Lower lobe of right lung (tissue), 2 donors: ENCODE measurements around the gene KIF2C. TPM values are rescaled to one million over a fixed set of nuclear protein-coding genes. Genes with fewer than 3 reads are reported as not detected.
"Not testable (repeated sequence)": the region's sequence is repeated elsewhere in the genome, so short reads cannot be mapped to it uniquely, and the experiment has no call there.

Experiments
- ATAC-seq, 2 donors: fragments of 200-7000 bp; cut with Tn5 transposase; one replicate each; pipeline ENCODE4 v1.9.1; 2020 to 2022; ENCODE audit warnings: mild to moderate bottlenecking in 2 of 2, moderate library complexity in 2 of 2
- DNase-seq: peaks from one replicate; pipeline ENCODE4 v3.0.0-alpha.2; 2020
- H3K27ac ChIP-seq: fragments of 200-600 bp; one replicate; pipeline ENCODE4 v1.8.0; 2022
- H3K27me3 ChIP-seq: fragments of 200-600 bp; one replicate; pipeline ENCODE4 v1.8.0; 2022; ENCODE audit warnings: low read depth
- H3K36me3 ChIP-seq: fragments of 200-600 bp; one replicate; pipeline ENCODE4 v1.8.0; 2022; ENCODE audit warnings: mild to moderate bottlenecking
- H3K4me1 ChIP-seq: fragments of 200-600 bp; one replicate; pipeline ENCODE4 v1.8.0; 2022
- H3K4me3 ChIP-seq: fragments of 200-600 bp; one replicate; pipeline ENCODE4 v1.8.0; 2022; ENCODE audit warnings: mild to moderate bottlenecking
- H3K9me3 ChIP-seq: fragments of 200-600 bp; one replicate; pipeline ENCODE4 v1.8.0; 2022
- intact Hi-C: fragments of 100-400 bp; cut with DNase I; formaldehyde crosslinking; loops from one replicate; pipeline ENCODE4 v1.11.0; 2022
- total RNA-seq: library from RNA; stranded (reverse); fragmentation: NEBNext Ultra II Directional; extraction: Animal tissue kit (Norgen Biotek cat#: 25700); gene quantifications from one replicate; pipeline ENCODE4 v1.2.1, GENCODE V29; 2021
- TF ChIP-seq, protein P1 (sequence below): fragments of 200-600 bp; IDR thresholded peaks from one replicate; pipeline ENCODE4 v1.8.0; 2022; ENCODE audit warnings: antibody characterized with exemption, mild to moderate bottlenecking
- donor health status: DM: no; HTN: yes; CAD: no; lungs with severe emphysema.

KIF2C gene
- total RNA-seq, 1 donor from 2014 or later: 1.7 TPM

DNA sequence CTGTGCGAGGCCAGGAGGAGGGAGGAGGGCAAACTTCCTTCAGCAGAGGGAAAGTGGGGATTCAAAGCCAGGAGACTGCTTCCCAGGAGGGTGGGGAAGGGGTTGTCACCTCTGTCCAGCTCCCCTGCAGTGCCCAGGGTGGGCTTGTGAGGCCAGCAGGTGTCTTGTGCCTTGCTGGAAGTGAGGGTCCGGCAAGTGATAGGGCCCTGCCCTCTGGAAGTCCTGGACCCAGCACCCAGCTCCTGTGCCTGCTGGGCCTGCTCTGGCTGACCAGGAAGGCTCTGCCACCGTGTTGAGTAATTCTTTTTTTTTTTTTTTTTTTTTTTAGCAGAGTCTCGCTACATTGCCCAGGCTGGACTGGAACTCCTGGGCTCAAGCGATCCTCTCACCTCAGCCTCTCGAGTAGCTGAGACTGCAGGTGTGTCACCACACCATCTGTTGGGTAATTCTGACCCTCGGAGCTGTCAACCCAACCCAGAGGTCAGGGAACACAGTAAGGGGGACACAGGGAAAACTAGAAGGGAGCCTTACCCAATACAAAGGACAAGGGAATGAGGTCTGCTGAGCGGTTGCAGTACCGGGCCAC lies 47.3 kb downstream of the KIF2C start:
- Histone ChIP-seq H3K4me1 (peaks cover 35% of the 10 kb centered on the region), H3K27ac (no peak overlapping the region), H3K4me3 (no peak overlapping the region), H3K27me3 (no peaks in the 10 kb centered on the region), H3K9me3 (no peaks in the 10 kb centered on the region), H3K36me3 (no peaks in the 10 kb centered on the region)
- intact Hi-C loops: no loop called here
- DNase-seq (no peak), ATAC-seq (no peak)
- TF ChIP-seq, protein P1, sequence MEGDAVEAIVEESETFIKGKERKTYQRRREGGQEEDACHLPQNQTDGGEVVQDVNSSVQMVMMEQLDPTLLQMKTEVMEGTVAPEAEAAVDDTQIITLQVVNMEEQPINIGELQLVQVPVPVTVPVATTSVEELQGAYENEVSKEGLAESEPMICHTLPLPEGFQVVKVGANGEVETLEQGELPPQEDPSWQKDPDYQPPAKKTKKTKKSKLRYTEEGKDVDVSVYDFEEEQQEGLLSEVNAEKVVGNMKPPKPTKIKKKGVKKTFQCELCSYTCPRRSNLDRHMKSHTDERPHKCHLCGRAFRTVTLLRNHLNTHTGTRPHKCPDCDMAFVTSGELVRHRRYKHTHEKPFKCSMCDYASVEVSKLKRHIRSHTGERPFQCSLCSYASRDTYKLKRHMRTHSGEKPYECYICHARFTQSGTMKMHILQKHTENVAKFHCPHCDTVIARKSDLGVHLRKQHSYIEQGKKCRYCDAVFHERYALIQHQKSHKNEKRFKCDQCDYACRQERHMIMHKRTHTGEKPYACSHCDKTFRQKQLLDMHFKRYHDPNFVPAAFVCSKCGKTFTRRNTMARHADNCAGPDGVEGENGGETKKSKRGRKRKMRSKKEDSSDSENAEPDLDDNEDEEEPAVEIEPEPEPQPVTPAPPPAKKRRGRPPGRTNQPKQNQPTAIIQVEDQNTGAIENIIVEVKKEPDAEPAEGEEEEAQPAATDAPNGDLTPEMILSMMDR: no peak

DNA sequence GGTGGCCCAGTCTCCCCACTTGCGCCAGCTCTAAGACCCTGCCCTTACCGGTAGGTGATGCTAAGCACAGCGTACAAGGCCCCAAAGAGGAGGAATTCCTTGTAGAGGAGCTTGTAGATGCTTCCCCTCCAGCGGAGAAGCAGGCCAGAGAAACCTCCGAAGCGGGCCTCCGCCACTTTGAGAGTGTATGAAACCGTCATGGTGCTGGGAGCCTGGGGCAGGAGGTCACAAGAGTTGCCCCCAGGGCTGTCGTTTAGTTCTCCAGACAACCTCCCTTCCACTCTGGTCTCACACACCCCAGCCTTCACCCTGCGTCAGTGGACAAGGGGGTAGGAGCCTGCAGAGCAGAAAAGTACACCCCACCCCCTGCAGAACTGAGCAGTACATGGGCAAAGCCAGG lies 47.9 kb downstream of the KIF2C start:
- peaks cover 35% of the 10 kb centered on the region for H3K4me1 ChIP-seq
- no peak overlapping the region for H3K27ac ChIP-seq
- no peak overlapping the region for H3K4me3 ChIP-seq
- ATAC-seq: no peak
- no peaks in the 10 kb centered on the region for H3K36me3 ChIP-seq
- intact Hi-C loops: no loop called here
- DNase-seq: no peak
- TF ChIP-seq, protein P1: no peak
- no peaks in the 10 kb centered on the region for H3K9me3 ChIP-seq
- no peaks in the 10 kb centered on the region for H3K27me3 ChIP-seq

DNA sequence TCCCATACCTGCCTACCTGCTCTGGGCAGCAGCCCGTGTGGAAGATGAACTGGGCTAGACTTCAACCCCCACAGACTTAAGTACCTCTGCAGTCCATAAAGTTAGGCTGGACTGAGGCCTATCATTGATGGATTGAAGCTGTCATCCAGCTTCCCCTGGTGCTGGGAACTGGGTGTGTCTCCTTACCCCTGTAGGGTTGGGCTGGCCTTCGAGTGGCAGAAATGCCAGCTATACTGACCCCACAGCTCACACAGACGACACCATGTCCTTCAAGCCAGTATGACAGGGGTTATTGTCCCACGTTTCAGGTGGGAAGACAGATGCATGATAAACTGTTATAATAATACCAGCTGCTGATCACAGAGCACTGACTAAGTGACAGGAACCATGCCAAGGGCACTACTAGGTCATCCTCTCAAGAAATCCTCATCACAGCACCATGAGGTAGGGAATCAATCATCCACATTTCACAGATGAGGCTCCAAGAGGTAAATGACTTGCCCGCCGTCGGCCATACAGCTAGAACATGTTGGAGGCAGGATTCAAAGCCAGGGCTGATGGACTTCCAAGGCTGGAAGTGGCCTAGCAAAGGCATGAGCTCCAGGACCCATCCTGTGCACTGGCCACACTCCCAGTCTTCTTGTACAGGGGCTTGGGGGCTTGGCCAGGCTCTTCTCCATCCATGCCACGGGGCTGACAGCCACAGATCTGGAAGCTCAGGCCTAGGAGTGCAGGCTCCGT lies 48.7 kb downstream of the KIF2C start, which contains the start of gene BEST4:
TSS of gene BEST4 (minus strand) at position 51 of the 741 bp plus-strand sequence. CDS start 465 bp downstream, outside the sequence.
- Histone ChIP-seq H3K36me3 (no peaks in the 10 kb centered on the region), H3K4me3 (no peak within 1 kb of the TSS), H3K27ac (no peak within 1 kb of the TSS), H3K27me3 (no peaks in the 10 kb centered on the region), H3K4me1 (peaks cover 32% of the 10 kb centered on the region), H3K9me3 (no peaks in the 10 kb centered on the region)
- ATAC-seq: no peak
- intact Hi-C loops: no loop called here
- TF ChIP-seq, protein P1: no peak
- DNase-seq: no peak

DNA sequence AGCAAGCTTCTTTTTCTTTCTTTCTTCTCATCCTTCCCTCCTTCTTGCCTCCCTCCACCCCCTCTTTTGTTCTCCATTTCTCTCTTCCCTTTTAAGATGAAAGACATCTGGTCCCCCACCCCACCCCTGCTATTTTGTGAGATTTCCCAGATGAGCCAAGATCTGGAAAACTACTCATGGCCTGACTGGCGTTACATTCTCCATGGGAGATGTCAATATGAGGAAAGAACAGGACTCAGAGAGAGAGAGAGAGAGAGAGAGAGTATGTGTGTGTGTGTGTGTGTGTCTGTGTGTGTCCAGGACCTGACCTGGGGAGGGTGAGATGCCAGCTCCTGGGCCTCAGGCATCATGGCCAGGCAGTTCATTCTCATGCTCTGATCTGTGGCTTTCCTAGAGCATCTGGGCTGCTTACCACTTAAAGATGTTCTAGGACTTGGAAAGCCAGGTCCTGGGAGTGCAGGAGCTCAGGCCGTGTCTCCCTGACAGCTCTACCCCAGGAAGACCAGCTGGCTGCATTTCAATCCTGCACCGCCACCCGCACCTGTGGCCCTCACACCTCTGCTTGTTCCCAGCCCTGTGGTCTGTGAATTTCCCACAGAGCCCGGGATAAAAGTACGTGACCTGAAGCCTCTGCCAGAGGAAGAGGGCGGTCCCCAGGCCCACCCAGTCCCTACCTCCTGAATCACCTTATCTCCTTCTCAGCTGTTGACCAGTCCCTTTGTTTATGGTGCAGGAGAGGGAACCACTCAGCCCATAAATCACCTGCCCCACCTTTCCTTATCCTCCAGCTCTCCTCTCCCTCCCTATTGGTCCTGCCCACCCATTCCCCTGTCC lies 51.5 kb downstream of the KIF2C start:
- ATAC-seq: no peak
- TF ChIP-seq, protein P1: no peak

DNA sequence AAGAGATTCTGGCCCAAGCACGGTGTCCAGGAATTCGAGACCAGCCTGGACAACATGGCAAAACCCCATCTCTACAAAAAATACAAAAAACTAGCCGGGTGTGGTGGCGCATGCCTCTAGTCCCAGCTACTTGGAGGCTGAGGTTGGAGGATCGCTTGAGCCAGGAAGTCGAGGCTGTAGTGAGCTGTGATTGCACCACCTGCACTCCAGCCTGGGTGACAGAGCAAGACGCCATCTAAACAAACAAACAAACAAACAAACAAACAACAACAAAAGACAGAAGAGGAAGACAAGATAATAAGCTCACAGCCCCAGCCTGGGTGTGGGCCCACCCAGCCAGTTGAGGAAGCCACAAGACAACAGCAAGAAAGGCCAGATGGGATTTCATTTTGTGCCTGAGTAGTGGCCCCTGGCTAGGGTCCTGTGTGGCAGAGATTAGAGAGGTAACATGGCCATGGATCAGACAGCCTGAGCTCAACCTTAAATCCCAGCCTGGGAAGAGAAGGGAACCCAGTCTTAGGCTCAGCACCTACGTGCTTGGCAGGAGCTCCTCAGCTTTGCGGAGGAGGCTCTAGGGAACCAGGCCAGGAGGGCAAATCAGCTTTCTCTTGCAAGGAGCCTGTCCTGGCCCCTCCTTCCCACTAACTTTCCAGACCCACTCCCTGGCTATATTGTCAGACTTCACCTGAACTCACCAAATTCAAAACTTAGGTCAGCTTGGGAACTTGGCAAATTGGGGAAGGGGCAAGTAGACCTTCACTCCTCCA lies 53.3 kb downstream of the KIF2C start:
- peak; percentile 21 to 29 for ATAC-seq
- H3K27me3 ChIP-seq: no peaks in the 10 kb centered on the region
- no peaks in the 10 kb centered on the region for H3K4me1 ChIP-seq

More for the DNA sequence above, 51.5 kb downstream of the KIF2C start:
- H3K4me3 ChIP-seq: no peak overlapping the region
- H3K36me3 ChIP-seq: no peaks in the 10 kb centered on the region
- no peak overlapping the region for H3K27ac ChIP-seq
- no peaks in the 10 kb centered on the region for H3K27me3 ChIP-seq
- intact Hi-C loops: no loop called here
- H3K9me3 ChIP-seq: no peaks in the 10 kb centered on the region
- peaks cover 4% of the 10 kb centered on the region for H3K4me1 ChIP-seq
- DNase-seq: no peak

DNA sequence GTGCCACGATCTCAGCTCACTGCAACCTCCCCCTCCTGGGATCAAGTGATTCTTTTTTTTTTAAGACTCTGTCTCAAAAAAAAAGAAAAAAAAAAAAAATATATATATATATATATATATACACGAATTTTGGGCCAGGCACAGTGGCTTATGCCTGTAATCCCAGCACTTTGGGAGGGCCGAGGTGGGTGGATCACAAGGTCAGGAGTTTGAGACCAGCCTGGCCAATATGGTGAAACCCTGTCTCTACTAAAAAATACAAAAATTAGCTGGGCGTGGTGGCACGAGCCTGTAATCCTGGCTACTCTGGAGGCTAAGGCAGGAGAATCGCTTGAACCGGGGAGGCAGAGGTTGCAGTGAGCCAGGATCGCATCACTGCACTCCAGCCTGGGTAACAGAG lies 58.2 kb downstream of the KIF2C start:
- intact Hi-C loops, H3K27me3 ChIP-seq, ATAC-seq, H3K4me3 ChIP-seq, H3K36me3 ChIP-seq, H3K9me3 ChIP-seq, H3K27ac ChIP-seq: not testable (repeated sequence)
- peaks cover 31% of the 10 kb centered on the region for H3K4me1 ChIP-seq
- peak; percentile 20 for DNase-seq

More for the DNA sequence above, 53.3 kb downstream of the KIF2C start:
- H3K27ac ChIP-seq: peak overlapping the region; percentile 68
- TF ChIP-seq, protein P1: no peak
- DNase-seq: no peak
- H3K9me3 ChIP-seq: no peaks in the 10 kb centered on the region
- H3K36me3 ChIP-seq: no peaks in the 10 kb centered on the region
- intact Hi-C loops: no loop called here
- H3K4me3 ChIP-seq: no peak overlapping the region
